ENCODE data around the gene ELAVL2.

- TF ChIP-seq CTCF (IDR thresholded peaks at IDR 0.05; ENCODE audit: low read depth, low read length) (no peak), POLR2A (IDR thresholded peaks at IDR 0.05; ENCODE audit: extremely low read depth, insufficient read length) (no peak)
Observed at GRCh38 chr9:23798325-23798724, 27.7 kb downstream of the ELAVL2 start.

Measured in NB4 (cell line).